Measurements from ENCODE around the gene SSUH2. TPM values are rescaled to one million over a fixed set of nuclear protein-coding genes. Genes with fewer than 3 reads are reported as not detected.
A peak's percentile ranks its signal among the peaks of the same experiment; 100 is the strongest.

The SSUH2 gene
- total and polyA plus RNA-seq, 2 donors from 2014 or later, result 0.44 to 0.88 TPM

DNA sequence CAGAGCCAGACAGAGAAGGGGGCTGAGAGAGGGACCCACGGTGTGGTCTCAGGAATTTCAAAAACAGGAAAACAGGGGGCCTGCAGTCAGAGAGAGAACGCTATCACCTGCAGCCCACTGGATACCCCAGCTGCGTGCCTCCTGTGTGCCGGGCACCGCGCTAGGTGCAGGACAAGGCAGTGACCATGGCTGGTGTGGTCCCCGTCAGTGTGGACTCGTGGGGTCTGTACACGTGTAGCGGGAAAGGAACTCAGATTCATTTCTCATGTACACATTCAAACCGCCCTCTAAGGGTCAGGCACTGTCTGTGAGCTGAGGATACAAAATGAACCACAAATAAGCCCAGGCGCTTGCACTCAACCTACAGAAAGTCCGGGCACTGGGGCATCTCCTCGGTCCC lies 20.9 kb downstream of the SSUH2 start:
- no peak overlapping the region for H3K9ac ChIP-seq (ENCODE audit: low read length in 3 of 3)
- no peak for FAIRE-seq
- DNase-seq, result no peak
- peaks cover 0 to 9% (median 6%) of the 10 kb centered on the region in 3 donors for H3K4me1 ChIP-seq (ENCODE audit: control insufficient read depth in 2 of 3, insufficient read depth in 2 of 3, low read depth in 1 of 3, low read length in 3 of 3)
- no peak overlapping the region for H3K4me3 ChIP-seq (ENCODE audit: low read length in 3 of 3)
- intact Hi-C loops (cut with DNase I), result no loop called here
- TF ChIP-seq, protein P1, sequence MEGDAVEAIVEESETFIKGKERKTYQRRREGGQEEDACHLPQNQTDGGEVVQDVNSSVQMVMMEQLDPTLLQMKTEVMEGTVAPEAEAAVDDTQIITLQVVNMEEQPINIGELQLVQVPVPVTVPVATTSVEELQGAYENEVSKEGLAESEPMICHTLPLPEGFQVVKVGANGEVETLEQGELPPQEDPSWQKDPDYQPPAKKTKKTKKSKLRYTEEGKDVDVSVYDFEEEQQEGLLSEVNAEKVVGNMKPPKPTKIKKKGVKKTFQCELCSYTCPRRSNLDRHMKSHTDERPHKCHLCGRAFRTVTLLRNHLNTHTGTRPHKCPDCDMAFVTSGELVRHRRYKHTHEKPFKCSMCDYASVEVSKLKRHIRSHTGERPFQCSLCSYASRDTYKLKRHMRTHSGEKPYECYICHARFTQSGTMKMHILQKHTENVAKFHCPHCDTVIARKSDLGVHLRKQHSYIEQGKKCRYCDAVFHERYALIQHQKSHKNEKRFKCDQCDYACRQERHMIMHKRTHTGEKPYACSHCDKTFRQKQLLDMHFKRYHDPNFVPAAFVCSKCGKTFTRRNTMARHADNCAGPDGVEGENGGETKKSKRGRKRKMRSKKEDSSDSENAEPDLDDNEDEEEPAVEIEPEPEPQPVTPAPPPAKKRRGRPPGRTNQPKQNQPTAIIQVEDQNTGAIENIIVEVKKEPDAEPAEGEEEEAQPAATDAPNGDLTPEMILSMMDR (IDR thresholded peaks at IDR 0.05; ENCODE audit: borderline replicate concordance, extremely low read depth, insufficient read depth), result no peak
- H3K27ac ChIP-seq (ENCODE audit: low read depth in 2 of 2, low read length in 2 of 2), result no peak overlapping the region
- no peaks in the 10 kb centered on the region for H3K27me3 ChIP-seq (ENCODE audit: control insufficient read depth, insufficient read depth, low read length)
- no peaks in the 10 kb centered on the region for H3K36me3 ChIP-seq (ENCODE audit: control insufficient read depth in 2 of 3, insufficient read depth in 3 of 3, low read length in 3 of 3)
- H3K9me3 ChIP-seq (ENCODE audit: control insufficient read depth in 2 of 3, insufficient read depth in 1 of 3, low read length in 3 of 3), result peaks cover 0 to 4% (median 0%) of the 10 kb centered on the region in 3 donors

DNA sequence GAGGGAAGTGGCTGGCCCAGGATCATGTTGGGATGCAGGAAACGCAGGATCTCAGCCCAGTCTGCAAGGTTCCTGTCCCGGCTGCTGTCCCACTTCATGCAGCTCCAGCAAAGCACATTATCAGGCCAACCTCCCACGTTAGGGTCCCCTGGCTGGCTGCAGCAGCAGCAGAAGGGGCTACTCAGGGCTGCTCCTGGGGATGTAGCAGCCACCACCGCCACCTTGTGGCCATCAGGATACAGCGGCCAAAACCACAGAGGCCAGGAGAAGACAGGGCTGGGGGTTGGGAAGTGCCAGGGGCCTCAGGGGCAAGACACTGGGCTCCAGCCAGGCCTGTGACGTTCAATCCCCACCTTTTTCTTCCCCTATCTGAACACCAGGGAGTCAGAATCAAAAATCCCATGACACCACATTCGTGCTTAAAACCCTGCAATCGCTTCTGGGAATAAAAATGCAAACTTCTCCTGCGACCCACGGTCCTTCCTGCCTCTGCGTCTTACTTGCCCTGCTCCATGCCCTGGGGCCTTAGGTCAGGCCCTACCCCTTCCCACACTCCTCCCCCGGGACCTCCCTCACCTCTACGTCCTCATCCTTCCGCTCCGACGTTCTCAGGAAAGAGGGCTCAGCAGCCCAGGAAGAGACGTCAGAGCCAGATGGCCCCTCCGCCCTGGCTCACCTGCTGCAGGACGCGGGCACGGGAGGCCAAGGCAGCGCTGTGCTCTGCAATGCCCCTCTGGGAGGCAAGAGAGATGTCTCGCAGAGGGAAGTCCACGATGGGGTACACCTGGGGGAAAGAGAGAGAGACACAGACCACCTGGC lies 21.5 kb downstream of the SSUH2 start:
- no peak overlapping the region for H3K27ac ChIP-seq (ENCODE audit: low read depth in 2 of 2, low read length in 2 of 2)
- TF ChIP-seq, protein P1 (IDR thresholded peaks at IDR 0.05; ENCODE audit: borderline replicate concordance, extremely low read depth, insufficient read depth), result peak; percentile 93
- intact Hi-C loops (cut with DNase I), result no loop called here
- DNase-seq (peak; percentile 85 to 92 (median 88)), FAIRE-seq (no peak)
- H3K9ac ChIP-seq (ENCODE audit: low read length in 3 of 3), result peak overlapping the region in 1 of 3 donors; percentile 61
- peak overlapping the region in 2 of 3 donors; percentile 3 to 54 for H3K4me3 ChIP-seq (ENCODE audit: low read length in 3 of 3)
- no peaks in the 10 kb centered on the region for H3K27me3 ChIP-seq (ENCODE audit: control insufficient read depth, insufficient read depth, low read length)
- peaks cover 0 to 5% (median 0%) of the 10 kb centered on the region in 3 donors for H3K9me3 ChIP-seq (ENCODE audit: control insufficient read depth in 2 of 3, insufficient read depth in 1 of 3, low read length in 3 of 3)
- peaks cover 0 to 9% (median 6%) of the 10 kb centered on the region in 3 donors for H3K4me1 ChIP-seq (ENCODE audit: control insufficient read depth in 2 of 3, insufficient read depth in 2 of 3, low read depth in 1 of 3, low read length in 3 of 3)
- H3K36me3 ChIP-seq (ENCODE audit: control insufficient read depth in 2 of 3, insufficient read depth in 3 of 3, low read length in 3 of 3), result no peaks in the 10 kb centered on the region

DNA sequence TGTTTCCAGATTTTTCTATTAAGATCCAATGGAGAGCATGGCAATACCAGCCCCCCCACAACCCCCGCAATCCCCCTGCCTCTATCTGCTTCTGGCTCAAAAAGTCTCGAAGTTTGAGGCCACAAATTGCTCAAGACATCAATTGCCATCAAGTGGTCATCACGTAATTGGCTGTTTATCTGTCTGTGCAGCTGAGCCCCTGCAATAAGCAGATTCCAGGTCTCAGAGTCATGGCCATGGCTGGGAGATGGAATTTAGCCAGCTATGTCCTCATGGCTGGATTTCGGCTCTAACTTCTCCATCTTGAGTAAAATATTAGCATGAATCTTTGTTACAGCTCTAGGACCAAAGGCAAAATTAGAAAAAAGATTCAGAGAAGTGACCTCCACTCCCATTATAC lies 22.7 kb downstream of the SSUH2 start:
- Histone ChIP-seq H3K9me3 (ENCODE audit: control insufficient read depth in 2 of 3, insufficient read depth in 1 of 3, low read length in 3 of 3) (peaks cover 0 to 5% (median 0%) of the 10 kb centered on the region in 3 donors), H3K9ac (ENCODE audit: low read length in 3 of 3) (no peak overlapping the region), H3K27me3 (ENCODE audit: control insufficient read depth, insufficient read depth, low read length) (no peaks in the 10 kb centered on the region), H3K4me1 (ENCODE audit: control insufficient read depth in 2 of 3, insufficient read depth in 2 of 3, low read depth in 1 of 3, low read length in 3 of 3) (peaks cover 0 to 9% (median 6%) of the 10 kb centered on the region in 3 donors), H3K4me3 (ENCODE audit: low read length in 3 of 3) (no peak overlapping the region), H3K27ac (ENCODE audit: low read depth in 2 of 2, low read length in 2 of 2) (no peak overlapping the region), H3K36me3 (ENCODE audit: control insufficient read depth in 2 of 3, insufficient read depth in 3 of 3, low read length in 3 of 3) (no peaks in the 10 kb centered on the region)
- DNase-seq (no peak), FAIRE-seq (no peak)
- TF ChIP-seq, protein P1 (IDR thresholded peaks at IDR 0.05; ENCODE audit: borderline replicate concordance, extremely low read depth, insufficient read depth), result no peak
- intact Hi-C loops (cut with DNase I), result no loop called here
